ENCODE data around the gene ZNF827. TPM values are rescaled to one million over a fixed set of nuclear protein-coding genes. Genes with fewer than 3 reads are reported as not detected.

The ZNF827 gene
- total RNA-seq, 1 donor: 16.3 TPM

GRCh38 chr4:145929415-145930178 is 9.0 kb downstream of the ZNF827 start:
- Histone ChIP-seq H3K4me3 (ENCODE audit: insufficient read depth, low read length) (no peak overlapping the region), H3K79me2 (ENCODE audit: insufficient read depth, low read length) (peaks cover 86% of the 10 kb centered on the region), H2AFZ (ENCODE audit: low read length) (no peak overlapping the region), H3K9me3 (ENCODE audit: low read depth, low read length) (no peaks in the 10 kb centered on the region), H3K27ac (ENCODE audit: low read depth, low read length) (no peak overlapping the region), H3K36me3 (ENCODE audit: insufficient read depth, low read length) (no peaks in the 10 kb centered on the region), H3K4me1 (ENCODE audit: insufficient read depth, low read length) (peaks cover 20% of the 10 kb centered on the region), H4K20me1 (ENCODE audit: insufficient read depth, low read length) (peaks cover 24% of the 10 kb centered on the region), H3K4me2 (ENCODE audit: insufficient read depth, low read length) (no peak overlapping the region), H3K27me3 (ENCODE audit: insufficient read depth, low read length) (no peaks in the 10 kb centered on the region)
- no peak for DNase-seq (ENCODE audit: insufficient read length, low spot score, missing footprints)
- no peak for TF ChIP-seq CTCF (IDR thresholded peaks at IDR 0.05; ENCODE audit: extremely low read depth, low read depth, low read length)

GRCh38 chr4:145928748-145929147 is 9.9 kb downstream of the ZNF827 start:
- Histone ChIP-seq H3K4me3 (ENCODE audit: insufficient read depth, low read length) (no peak overlapping the region), H4K20me1 (ENCODE audit: insufficient read depth, low read length) (peaks cover 24% of the 10 kb centered on the region), H3K4me2 (ENCODE audit: insufficient read depth, low read length) (no peak overlapping the region), H3K36me3 (ENCODE audit: insufficient read depth, low read length) (no peaks in the 10 kb centered on the region), H3K27ac (ENCODE audit: low read depth, low read length) (no peak overlapping the region), H3K79me2 (ENCODE audit: insufficient read depth, low read length) (peaks cover 86% of the 10 kb centered on the region), H3K27me3 (ENCODE audit: insufficient read depth, low read length) (no peaks in the 10 kb centered on the region), H2AFZ (ENCODE audit: low read length) (no peak overlapping the region), H3K9me3 (ENCODE audit: low read depth, low read length) (no peaks in the 10 kb centered on the region), H3K4me1 (ENCODE audit: insufficient read depth, low read length) (peaks cover 18% of the 10 kb centered on the region)
- no peak for TF ChIP-seq CTCF (IDR thresholded peaks at IDR 0.05; ENCODE audit: extremely low read depth, low read depth, low read length)
- DNase-seq (ENCODE audit: insufficient read length, low spot score, missing footprints): no peak

GRCh38 chr4:145927030-145927429 is 11.6 kb downstream of the ZNF827 start:
- DNase-seq (ENCODE audit: insufficient read length, low spot score, missing footprints): no peak

More at GRCh38 chr4:145927030-145927429, 11.6 kb downstream of the ZNF827 start:
- Histone ChIP-seq H3K4me1 (ENCODE audit: insufficient read depth, low read length) (peaks cover 11% of the 10 kb centered on the region), H3K79me2 (ENCODE audit: insufficient read depth, low read length) (peaks cover 80% of the 10 kb centered on the region), H4K20me1 (ENCODE audit: insufficient read depth, low read length) (peaks cover 24% of the 10 kb centered on the region), H3K9me3 (ENCODE audit: low read depth, low read length) (no peaks in the 10 kb centered on the region), H2AFZ (ENCODE audit: low read length) (no peak overlapping the region), H3K27ac (ENCODE audit: low read depth, low read length) (no peak overlapping the region), H3K36me3 (ENCODE audit: insufficient read depth, low read length) (no peaks in the 10 kb centered on the region), H3K27me3 (ENCODE audit: insufficient read depth, low read length) (no peaks in the 10 kb centered on the region), H3K4me3 (ENCODE audit: insufficient read depth, low read length) (no peak overlapping the region), H3K4me2 (ENCODE audit: insufficient read depth, low read length) (no peak overlapping the region)
- no peak for TF ChIP-seq CTCF (IDR thresholded peaks at IDR 0.05; ENCODE audit: extremely low read depth, low read depth, low read length)

Data from osteoblast (primary cell).